ENCODE results near the gene CDH4. TPM values are rescaled to one million over a fixed set of nuclear protein-coding genes. Genes with fewer than 3 reads are reported as not detected.

The CDH4 gene
- total and polyA plus RNA-seq, 2 of the 4 experiments (the other 2 are of a cell fraction), result 1.6 to 3.5 TPM

DNA sequence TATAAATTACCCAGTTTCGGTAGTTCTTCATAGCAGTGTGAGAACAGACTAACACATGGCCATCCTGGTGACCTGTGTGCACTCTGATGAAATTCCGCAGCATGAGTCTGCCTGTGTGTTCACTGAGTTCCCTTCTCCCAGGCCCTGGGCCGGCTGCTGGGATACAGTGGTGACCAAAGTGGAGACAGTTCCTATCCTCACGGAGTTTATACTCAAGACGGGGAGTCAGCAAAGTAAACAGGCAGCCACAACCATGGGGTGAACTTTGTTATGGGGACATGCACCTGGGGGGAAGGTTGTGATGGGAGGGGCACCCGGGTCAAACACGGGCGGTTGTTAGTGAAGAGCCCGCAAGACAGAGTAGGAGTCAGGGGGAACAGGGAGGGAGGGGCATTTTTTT is 202.0 kb downstream of the CDH4 start:
- Histone ChIP-seq H2BK120ac (ENCODE audit: low read depth, low read length) (no peak overlapping the region), H2BK20ac (ENCODE audit: low read depth, low read length) (no peak overlapping the region), H3K36me3 (ENCODE audit: control insufficient read depth, insufficient read depth, low read length) (no peaks in the 10 kb centered on the region), H2AFZ (replicated peaks; ENCODE audit: low read length, poor library complexity) (no peak overlapping the region), H4K20me1 (ENCODE audit: insufficient read depth, low read length) (no peaks in the 10 kb centered on the region; the same call in 1 of the 2 replicates), H2BK15ac (ENCODE audit: low read depth, low read length) (no peak overlapping the region), H3K27me3 (ENCODE audit: control insufficient read depth, insufficient read depth, low read length) (no peaks in the 10 kb centered on the region), H2BK5ac (ENCODE audit: low read depth, low read length, poor library complexity, severe bottlenecking) (no peak overlapping the region), H3K23ac (ENCODE audit: low read depth, low read length) (no peak overlapping the region), H3K18ac (ENCODE audit: low read depth, low read length) (no peak overlapping the region), H3K27ac (ENCODE audit: insufficient read depth, low read length) (no peak overlapping the region), H3K9ac (ENCODE audit: low read depth, low read length) (no peak overlapping the region), H3K9me1 (ENCODE audit: insufficient read depth, low read length) (no peaks in the 10 kb centered on the region), H4K8ac (ENCODE audit: low read depth in 2 of 2, low read length in 2 of 2) (no peak overlapping the region), H3K9me3 (ENCODE audit: control insufficient read depth, insufficient read depth, low read length) (peaks cover 9% of the 10 kb centered on the region; the same call in 1 of the 2 replicates), H3K4ac (ENCODE audit: low read depth, low read length) (no peak overlapping the region), H3K14ac (replicated peaks; ENCODE audit: low read depth, low read length) (no peak overlapping the region), H3K4me2 (ENCODE audit: low read depth, low read length) (no peak overlapping the region), H4K91ac (ENCODE audit: insufficient read depth, low read depth, low read length) (no peak overlapping the region), H3K4me3 (ENCODE audit: insufficient read depth, low read depth, low read length) (no peak overlapping the region), H2AK5ac (ENCODE audit: low read depth, low read length) (no peak overlapping the region), H3K4me1 (ENCODE audit: control insufficient read depth, insufficient read depth, low read length) (no peaks in the 10 kb centered on the region), H4K5ac (ENCODE audit: low read depth, low read length) (no peak overlapping the region), H2AK9ac (replicated peaks; ENCODE audit: low read depth, low read length, poor library complexity) (no peak overlapping the region), H3K79me1 (ENCODE audit: low read depth in 1 of 2, low read length in 2 of 2) (no peaks in the 10 kb centered on the region; a peak in 1 of 4 replicates), H3K56ac (ENCODE audit: extremely low read depth, insufficient read depth, low read length) (no peak overlapping the region)
- dilution Hi-C loops (cut with HindIII; ENCODE audit: low sequenced_read_pairs, unreplicated experiment) (no loop called here), intact Hi-C loops (cut with micrococcal nuclease) (no loop called here), in situ Hi-C loops (cut with MboI; ENCODE audit: low sequenced_read_pairs) (no loop called here)
- TF ChIP-seq FOS (IDR thresholded peaks at IDR 0.05; ENCODE audit: low read depth, low read length), result no peak
- TF ChIP-seq RFX5 (IDR thresholded peaks at IDR 0.05; ENCODE audit: low read depth, low read length), result no peak
- no peak for TF ChIP-seq RAD21 (IDR thresholded peaks at IDR 0.05; ENCODE audit: low read length)
- TF ChIP-seq SMC3 (IDR thresholded peaks at IDR 0.05; ENCODE audit: low read depth, low read length), result no peak
- TF ChIP-seq RCOR1 (IDR thresholded peaks at IDR 0.05; ENCODE audit: insufficient replicate concordance, low read length), result no peak
- TF ChIP-seq MAFK (IDR thresholded peaks at IDR 0.05; ENCODE audit: low read depth, low read length), result no peak
- no peak for TF ChIP-seq POLR2A (IDR thresholded peaks at IDR 0.05; ENCODE audit: low read depth, low read length)
- TF ChIP-seq, protein P1, sequence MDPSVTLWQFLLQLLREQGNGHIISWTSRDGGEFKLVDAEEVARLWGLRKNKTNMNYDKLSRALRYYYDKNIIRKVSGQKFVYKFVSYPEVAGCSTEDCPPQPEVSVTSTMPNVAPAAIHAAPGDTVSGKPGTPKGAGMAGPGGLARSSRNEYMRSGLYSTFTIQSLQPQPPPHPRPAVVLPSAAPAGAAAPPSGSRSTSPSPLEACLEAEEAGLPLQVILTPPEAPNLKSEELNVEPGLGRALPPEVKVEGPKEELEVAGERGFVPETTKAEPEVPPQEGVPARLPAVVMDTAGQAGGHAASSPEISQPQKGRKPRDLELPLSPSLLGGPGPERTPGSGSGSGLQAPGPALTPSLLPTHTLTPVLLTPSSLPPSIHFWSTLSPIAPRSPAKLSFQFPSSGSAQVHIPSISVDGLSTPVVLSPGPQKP (IDR thresholded peaks at IDR 0.05; ENCODE audit: borderline replicate concordance, low read depth, low read length), result no peak
- TF ChIP-seq MXI1 (IDR thresholded peaks at IDR 0.05; ENCODE audit: borderline replicate concordance, low read depth, low read length), result no peak
- TF ChIP-seq CHD1 (IDR thresholded peaks at IDR 0.05; ENCODE audit: low read depth, low read length), result no peak
- no peak for TF ChIP-seq BHLHE40 (IDR thresholded peaks at IDR 0.05; ENCODE audit: low read depth, low read length)
- ATAC-seq (ENCODE audit: low read depth), result no peak
- DNase-seq, result peak; percentile 25
- no TSS peak for BruUV-seq (replicated peaks)
- 67% methylated on average over 2 of the region's 9 CpGs; no CpG with 5 or more reads in 1 of the 2 experiments for WGBS, 2 experiments (ENCODE audit: extremely low coverage in 2 of 2, insufficient read length in 1 of 2)
- CTCF ChIA-PET, result no interaction called here
- POLR2A ChIA-PET (ENCODE audit: unreplicated experiment), result no interaction called here

All from IMR-90 (cell line).